ENCODE results near the gene ZNF76.

Gene ZNF76

DNA sequence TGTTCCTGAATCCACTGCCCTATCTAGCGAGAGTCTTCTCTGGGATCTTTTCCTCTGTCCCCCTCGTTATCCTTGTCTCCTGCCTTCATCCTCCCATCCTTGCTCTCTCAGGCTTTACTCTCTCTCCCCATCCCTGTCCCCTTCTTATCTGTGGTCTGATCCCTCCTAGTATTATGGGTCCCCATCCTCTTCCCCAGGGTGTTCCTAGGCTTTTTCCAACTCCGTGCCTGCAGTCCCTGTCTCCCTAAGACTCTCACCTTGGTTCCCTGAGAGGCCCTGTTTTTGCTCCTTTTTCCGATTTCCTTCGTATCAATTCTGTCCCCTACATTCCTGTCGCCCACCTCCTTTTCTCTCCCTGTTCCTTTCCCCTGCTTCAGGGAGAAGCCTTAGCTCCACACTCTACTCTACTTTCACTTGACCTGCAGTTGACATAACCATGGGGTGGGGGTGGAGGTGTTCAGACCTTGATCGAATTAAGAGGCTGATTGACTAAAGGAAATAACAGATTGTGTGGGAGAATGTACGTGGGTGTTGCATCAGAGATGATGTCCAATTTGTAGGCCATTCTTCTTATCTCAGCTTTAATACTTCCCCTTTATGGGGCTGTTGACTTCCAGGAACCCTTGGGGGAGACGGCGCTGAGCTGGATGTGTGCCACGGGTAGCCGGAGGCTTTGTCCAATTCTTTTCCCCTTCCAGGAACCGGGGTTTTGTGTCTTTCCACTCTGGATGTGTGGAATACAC, 83.7 kb downstream of the ZNF76 start:
- peak overlapping the region; percentile 87 for H3K27ac Mint-ChIP-seq
- H3K4me3 Mint-ChIP-seq, result peak overlapping the region; percentile 97
- no peaks in the 10 kb centered on the region for H3K9me3 Mint-ChIP-seq
- H3K36me3 Mint-ChIP-seq, result peaks cover 4% of the 10 kb centered on the region
- H3K27me3 Mint-ChIP-seq, result no peaks in the 10 kb centered on the region
- peaks cover 50% of the 10 kb centered on the region for H3K4me1 Mint-ChIP-seq

- Mint-ChIP-seq H3K27ac (peak overlapping the region; percentile 88), H3K27me3 (no peaks in the 10 kb centered on the region), H3K4me1 (peaks cover 57% of the 10 kb centered on the region), H3K36me3 (peaks cover 7% of the 10 kb centered on the region), H3K4me3 (peak overlapping the region; percentile 97), H3K9me3 (no peaks in the 10 kb centered on the region)
These were observed 84.5 kb downstream of the ZNF76 start for GRCh38 chr6:35343835-35344550.

Data from activated naive CD4-positive, alpha-beta T cell treated with anti-CD3 and anti-CD28 coated beads, Interleukin-2, amount 50 U/mL, for 24 hours (primary cell).